ENCODE measurements around the gene ZNF593OS. TPM values are rescaled to one million over a fixed set of nuclear protein-coding genes. Genes with fewer than 3 reads are reported as not detected.

Gene ZNF593OS
- total RNA-seq, 4 donors from 2014 or later = 0.66 TPM; not detected in 2

DNA sequence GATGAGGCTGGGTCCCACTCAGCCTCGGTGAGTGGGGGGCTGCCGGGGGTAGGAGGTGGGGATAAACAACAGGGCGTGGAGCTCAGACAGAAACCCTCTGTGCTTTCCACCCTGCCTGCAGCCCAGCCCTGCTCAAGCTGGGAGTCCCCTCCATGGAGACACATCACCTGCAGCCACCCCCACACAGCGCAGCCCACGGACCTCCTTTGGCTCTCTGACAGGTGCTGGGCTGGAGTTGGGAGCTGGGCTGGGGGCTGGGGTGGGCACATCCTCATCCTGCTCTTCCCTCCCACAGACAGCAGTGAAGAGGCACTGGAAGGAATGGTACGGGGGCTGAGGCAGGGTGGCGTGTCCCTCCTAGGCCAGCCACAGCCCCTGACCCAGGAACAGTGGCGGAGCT is 16.8 kb upstream of the ZNF593OS start:
- TF ChIP-seq CTCF (IDR thresholded peaks at IDR 0.05 in 4 of 5, conservative IDR thresholded peaks at IDR 0.05 in 1 of 5) = no peak
- TF ChIP-seq POLR2A (IDR thresholded peaks at IDR 0.05) = no peak
- Histone ChIP-seq H3K36me3 (peaks cover 0 to 51% of the 10 kb centered on the region in 2 donors), H3K4me1 (peaks cover under 1 to 8% of the 10 kb centered on the region in 2 donors), H3K9me3 (no peaks in the 10 kb centered on the region), H3K4me3 (no peak overlapping the region), H3K27ac (no peak overlapping the region), H3K27me3 (no peaks in the 10 kb centered on the region)
- ATAC-seq (no peak), DNase-seq (no peak)
- in situ Hi-C loops (cut with MboI; ENCODE audit: low sequenced_read_pairs in 4 of 4) (no loop called here), intact Hi-C loops (cut with DNase I; ENCODE audit: low total_unique reads) (no loop called here)

GRCh38 chr1:26187882-26188281 is 16.2 kb upstream of the ZNF593OS start:
- no peaks in the 10 kb centered on the region for H3K27me3 ChIP-seq
- intact Hi-C loops (cut with DNase I; ENCODE audit: low total_unique reads) (no loop called here), in situ Hi-C loops (cut with MboI; ENCODE audit: low sequenced_read_pairs in 4 of 4) (no loop called here)
- no peak overlapping the region for H3K4me3 ChIP-seq
- H3K9me3 ChIP-seq = no peaks in the 10 kb centered on the region
- no peak for TF ChIP-seq POLR2A (IDR thresholded peaks at IDR 0.05)
- no peak for TF ChIP-seq CTCF (IDR thresholded peaks at IDR 0.05 in 4 of 5, conservative IDR thresholded peaks at IDR 0.05 in 1 of 5)
- peaks cover 0 to 51% of the 10 kb centered on the region in 2 donors for H3K36me3 ChIP-seq
- ATAC-seq = no peak
- peaks cover 7 to 14% of the 10 kb centered on the region in 2 donors for H3K4me1 ChIP-seq
- H3K27ac ChIP-seq = no peak overlapping the region
- no peak for DNase-seq

- TF ChIP-seq CTCF (IDR thresholded peaks at IDR 0.05 in 4 of 5, conservative IDR thresholded peaks at IDR 0.05 in 1 of 5) (no peak), POLR2A (IDR thresholded peaks at IDR 0.05) (no peak)
- H3K4me1 ChIP-seq = peaks cover 26 to 35% of the 10 kb centered on the region in 2 donors
- no peak for DNase-seq
- ATAC-seq = no peak
- in situ Hi-C loops (cut with MboI; ENCODE audit: low sequenced_read_pairs in 4 of 4) = no loop called here
- H3K27ac ChIP-seq = peak overlapping the region; percentile 94 to 98 (median 96)
- H3K36me3 ChIP-seq = peaks cover 0 to 51% of the 10 kb centered on the region in 2 donors
- H3K4me3 ChIP-seq = no peak overlapping the region
- no peaks in the 10 kb centered on the region for H3K9me3 ChIP-seq
- intact Hi-C loops (cut with DNase I; ENCODE audit: low total_unique reads) = loop anchor here (5.0 kb wide), 1 partner anchor 92 kb away; no protein-coding TSS in a partner anchor
- no peaks in the 10 kb centered on the region for H3K27me3 ChIP-seq
Observed at GRCh38 chr1:26184883-26185282, 13.3 kb upstream of the ZNF593OS start.

DNA sequence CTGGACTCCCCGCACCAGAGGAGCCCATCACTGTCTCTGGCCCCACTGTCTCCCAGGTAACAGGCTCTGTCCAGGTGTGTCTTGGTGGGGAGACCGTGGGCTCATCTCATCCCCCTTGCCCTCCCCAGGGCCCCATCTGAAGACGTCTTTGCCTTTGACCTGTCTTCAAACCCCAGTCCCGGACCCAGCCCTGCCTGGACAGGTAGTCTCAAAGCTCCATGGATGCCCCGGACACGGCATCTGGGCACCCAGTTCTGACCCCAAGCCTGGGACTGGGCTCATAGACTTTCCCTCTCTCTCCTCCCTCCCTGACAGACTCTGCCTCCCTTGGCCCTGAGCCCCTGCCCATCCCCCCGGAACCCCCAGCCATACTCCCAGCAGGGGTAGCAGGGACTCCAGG is 12.5 kb upstream of the ZNF593OS start:
- Histone ChIP-seq H3K4me1 (peaks cover 26 to 35% of the 10 kb centered on the region in 2 donors), H3K27me3 (no peaks in the 10 kb centered on the region), H3K36me3 (peaks cover 0 to 45% of the 10 kb centered on the region in 2 donors), H3K9me3 (no peaks in the 10 kb centered on the region), H3K4me3 (no peak overlapping the region), H3K27ac (peak overlapping the region; percentile 94 to 98 (median 96))
- DNase-seq (no peak), ATAC-seq (no peak)
- intact Hi-C loops (cut with DNase I; ENCODE audit: low total_unique reads) (loop anchor here (5.0 kb wide), 1 partner anchor 93 kb away; no protein-coding TSS in a partner anchor), in situ Hi-C loops (cut with MboI; ENCODE audit: low sequenced_read_pairs in 4 of 4) (no loop called here)
- TF ChIP-seq CTCF (IDR thresholded peaks at IDR 0.05 in 4 of 5, conservative IDR thresholded peaks at IDR 0.05 in 1 of 5) (no peak), POLR2A (IDR thresholded peaks at IDR 0.05) (no peak)

GRCh38 chr1:26182383-26182696 is 10.7 kb upstream of the ZNF593OS start:
- Histone ChIP-seq H3K36me3 (peaks cover 0 to 29% of the 10 kb centered on the region in 2 donors), H3K4me1 (peaks cover 26 to 35% of the 10 kb centered on the region in 2 donors), H3K27ac (peak overlapping the region; percentile 94 to 98 (median 96)), H3K27me3 (no peaks in the 10 kb centered on the region), H3K9me3 (no peaks in the 10 kb centered on the region), H3K4me3 (peak overlapping the region; percentile 38 to 52 (median 45))
- TF ChIP-seq POLR2A (IDR thresholded peaks at IDR 0.05) (no peak), CTCF (IDR thresholded peaks at IDR 0.05 in 4 of 5, conservative IDR thresholded peaks at IDR 0.05 in 1 of 5) (no peak)
- in situ Hi-C loops (cut with MboI; ENCODE audit: low sequenced_read_pairs in 4 of 4) (no loop called here), intact Hi-C loops (cut with DNase I; ENCODE audit: low total_unique reads) (loop anchor here (2.0 to 5.0 kb wide), 3 partner anchors 50 to 95 kb away; no protein-coding TSS in a partner anchor)
- ATAC-seq (peak; percentile 75 to 78), DNase-seq (peak; percentile 85 to 93)
